ENCODE results near the gene TCN1. TPM values are rescaled to one million over a fixed set of nuclear protein-coding genes. Genes with fewer than 3 reads are reported as not detected.

Gene TCN1
- total and polyA plus RNA-seq, 2 of the 8 experiments (the other 6 are each of a cell fraction or from before 2014, with no cell fraction given): not detected

GRCh38 chr11:59859673-59860072, 6.6 kb downstream of the TCN1 start:
- POLR2A ChIA-PET (ENCODE audit: partially characterized antibody): no interaction called here
- Histone ChIP-seq H3K27ac (ENCODE audit: low read depth, low read length) (no peak overlapping the region), H3K18ac (ENCODE audit: extremely low read depth, low read length) (no peak overlapping the region), H3K9ac (replicated peaks in 1 of 4; ENCODE audit: extremely low read depth in 1 of 4, low read depth in 3 of 4, low read length in 3 of 4) (no peak overlapping the region), H2AK5ac (ENCODE audit: low read depth, low read length) (no peak overlapping the region), H2BK5ac (ENCODE audit: low read depth, low read length) (no peak overlapping the region), H4K8ac (ENCODE audit: extremely low read depth, insufficient read depth, low read length) (no peak overlapping the region), H3K79me1 (ENCODE audit: low read depth, low read length) (no peaks in the 10 kb centered on the region), H3K4me3 (ENCODE audit: extremely low read depth in 1 of 4, insufficient read depth in 2 of 4, low read depth in 3 of 4, low read length in 4 of 4) (no peak overlapping the region), H3K14ac (ENCODE audit: insufficient read length) (no peak overlapping the region), H3K9me3 (ENCODE audit: insufficient read depth in 2 of 2, low read depth in 1 of 2, low read length in 1 of 2) (no peaks in the 10 kb centered on the region), H2AFZ (ENCODE audit: low read length) (no peak overlapping the region), H4K91ac (replicated peaks; ENCODE audit: insufficient read length, low read length) (no peak overlapping the region), H2BK20ac (ENCODE audit: low read length) (no peak overlapping the region), H4K20me1 (replicated peaks in 1 of 2; ENCODE audit: control insufficient read depth in 1 of 2, insufficient read depth in 2 of 2, low read length in 2 of 2) (no peaks in the 10 kb centered on the region), H4K5ac (ENCODE audit: insufficient read length, low read depth, low read length) (no peak overlapping the region), H2BK12ac (ENCODE audit: low read depth, low read length) (no peak overlapping the region), H3K23me2 (ENCODE audit: low read depth, low read length) (no peaks in the 10 kb centered on the region), H3K56ac (replicated peaks; ENCODE audit: insufficient read length, low read depth, low read length) (no peak overlapping the region), H3K79me2 (ENCODE audit: control insufficient read depth in 1 of 2, insufficient read depth in 2 of 2, low read length in 2 of 2) (no peaks in the 10 kb centered on the region), H3K4me1 (replicated peaks in 1 of 4; ENCODE audit: control insufficient read depth in 3 of 4, insufficient read depth in 4 of 4, low read length in 3 of 4) (peaks cover 0 to 8% (median 3%) of the 10 kb centered on the region in 4 experiments; a peak in 4 of 7 replicates), H2BK15ac (ENCODE audit: low read length) (no peak overlapping the region), H3K27me3 (replicated peaks in 1 of 4; ENCODE audit: control insufficient read depth in 3 of 4, extremely low read depth in 1 of 4, insufficient read depth in 3 of 4, low read length in 3 of 4) (no peaks in the 10 kb centered on the region), H3K23ac (ENCODE audit: insufficient read length) (no peak overlapping the region), H3K36me3 (ENCODE audit: control insufficient read depth in 2 of 4, insufficient read depth in 4 of 4, low read length in 3 of 4) (no peaks in the 10 kb centered on the region), H2BK120ac (replicated peaks; ENCODE audit: low read depth, low read length) (no peak overlapping the region), H3K4me2 (ENCODE audit: insufficient read depth in 1 of 2, low read depth in 2 of 2, low read length in 2 of 2) (no peak overlapping the region), H3K4ac (replicated peaks; ENCODE audit: insufficient read length, low read depth, low read length) (no peak overlapping the region)
- FAIRE-seq: no peak
- DNase-seq (ENCODE audit: low read depth in 1 of 2, low spot score in 2 of 2): no peak
- CTCF ChIA-PET (ENCODE audit: partially characterized antibody): interaction anchor here (0.6 kb wide), 1 partner anchor 405 kb away, joined by 3 read pairs; no protein-coding TSS in a partner anchor
- TF ChIP-seq CBX8 (IDR thresholded peaks at IDR 0.05; ENCODE audit: borderline replicate concordance, low read depth, low read length) (no peak), SIRT6 (IDR thresholded peaks at IDR 0.05; ENCODE audit: low read length) (no peak), CTCF (IDR thresholded peaks at IDR 0.05; ENCODE audit: control extremely low read depth in 1 of 3, insufficient read depth in 1 of 3, low read depth in 1 of 3, low read length in 3 of 3) (no peak), RAD21 (IDR thresholded peaks at IDR 0.05 in 1 of 2, conservative IDR thresholded peaks at IDR 0.05 in 1 of 2; ENCODE audit: low read depth in 2 of 2, low read length in 2 of 2) (no peak), EZH2 (IDR thresholded peaks at IDR 0.05; ENCODE audit: low read depth, low read length, severe bottlenecking) (no peak), SRF (IDR thresholded peaks at IDR 0.05; ENCODE audit: low read depth, low read length) (no peak), TEAD4 (IDR thresholded peaks at IDR 0.05; ENCODE audit: low read depth, low read length) (no peak), RFX5 (IDR thresholded peaks at IDR 0.05; ENCODE audit: borderline replicate concordance, low read depth, low read length) (no peak), BACH1 (IDR thresholded peaks at IDR 0.05; ENCODE audit: low read length) (no peak), TAF7 (optimal IDR thresholded peaks at IDR 0.05; ENCODE audit: borderline replicate concordance, low read depth, low read length) (no peak), CBX5 (IDR thresholded peaks at IDR 0.05; ENCODE audit: low read depth, low read length) (no peak), CTBP2 (IDR thresholded peaks at IDR 0.05; ENCODE audit: borderline replicate concordance, insufficient read depth, insufficient read length, low read length) (no peak), KDM1A (IDR thresholded peaks at IDR 0.05; ENCODE audit: borderline replicate concordance, low read length) (no peak)

Data from H1 (cell line).